ENCODE results near the gene EXOSC6.
"Not testable (repeated sequence)": the region's sequence is repeated elsewhere in the genome, so short reads cannot be mapped to it uniquely, and the experiment has no call there.

EXOSC6 gene

GRCh38 chr16:70254965-70255286 is 3.2 kb upstream of the EXOSC6 start:
- no peak for DNase-seq (ENCODE audit: low read depth in 3 of 3)

GRCh38 chr16:70254180-70254964 is 2.6 kb upstream of the EXOSC6 start:
- DNase-seq (ENCODE audit: low read depth in 3 of 3): no peak

- peak in 1 of 3 experiments; percentile 19 for DNase-seq (ENCODE audit: low read depth in 3 of 3)
Measured at GRCh38 chr16:70253291-70254106, 1.8 kb upstream of the EXOSC6 start.

GRCh38 chr16:70252355-70252988 is 732 bp upstream of the EXOSC6 start:
- no peak for DNase-seq (ENCODE audit: low read depth in 3 of 3)

- peak in 1 of 3 experiments; percentile 40 for DNase-seq (ENCODE audit: low read depth in 3 of 3)
Measured at GRCh38 chr16:70250748-70251628, 752 bp downstream of the EXOSC6 start.

- DNase-seq (ENCODE audit: low read depth in 3 of 3): not testable (repeated sequence)
Measured at GRCh38 chr16:70249697-70250096, 2.0 kb downstream of the EXOSC6 start.

- not testable (repeated sequence) for DNase-seq (ENCODE audit: low read depth in 3 of 3)
Measured at GRCh38 chr16:70238773-70239172, 13.0 kb downstream of the EXOSC6 start.

GRCh38 chr16:70231831-70232230 is 19.9 kb downstream of the EXOSC6 start:
- not testable (repeated sequence) for DNase-seq (ENCODE audit: low read depth in 3 of 3)

GRCh38 chr16:70226024-70226423 is 25.7 kb downstream of the EXOSC6 start:
- not testable (repeated sequence) for DNase-seq (ENCODE audit: low read depth in 3 of 3)

GRCh38 chr16:70225430-70225829 is 26.3 kb downstream of the EXOSC6 start:
- DNase-seq (ENCODE audit: low read depth in 3 of 3): not testable (repeated sequence)

- not testable (repeated sequence) for DNase-seq (ENCODE audit: low read depth in 3 of 3)
Measured at GRCh38 chr16:70224645-70225044, 27.1 kb downstream of the EXOSC6 start.

- DNase-seq (ENCODE audit: low read depth in 3 of 3): not testable (repeated sequence)
Measured at GRCh38 chr16:70223971-70224513, 27.7 kb downstream of the EXOSC6 start.

- not testable (repeated sequence) for DNase-seq (ENCODE audit: low read depth in 3 of 3)
Measured at GRCh38 chr16:70223216-70223615, 28.5 kb downstream of the EXOSC6 start.

GRCh38 chr16:70222574-70222973 is 29.2 kb downstream of the EXOSC6 start:
- not testable (repeated sequence) for DNase-seq (ENCODE audit: low read depth in 3 of 3)

GRCh38 chr16:70218586-70218985 is 33.2 kb downstream of the EXOSC6 start:
- DNase-seq (ENCODE audit: low read depth in 3 of 3): not testable (repeated sequence)

- DNase-seq (ENCODE audit: low read depth in 3 of 3): not testable (repeated sequence)
Measured at GRCh38 chr16:70206382-70206781, 45.4 kb downstream of the EXOSC6 start.

GRCh38 chr16:70204668-70205405 is 46.9 kb downstream of the EXOSC6 start:
- not testable (repeated sequence) for DNase-seq (ENCODE audit: low read depth in 3 of 3)

- DNase-seq (ENCODE audit: low read depth in 3 of 3): not testable (repeated sequence)
Measured at GRCh38 chr16:70204010-70204409, 47.7 kb downstream of the EXOSC6 start.

GRCh38 chr16:70203508-70203907 is 48.2 kb downstream of the EXOSC6 start:
- not testable (repeated sequence) for DNase-seq (ENCODE audit: low read depth in 3 of 3)

- DNase-seq (ENCODE audit: low read depth in 3 of 3): not testable (repeated sequence)
Measured at GRCh38 chr16:70200063-70200462, 51.7 kb downstream of the EXOSC6 start.
